GM12873 (cell line): Measurements from ENCODE around the gene RAB11FIP3.

Experiments used
- CTCF ChIP-seq: IDR thresholded peaks from 2 replicates; pipeline ENCODE4 v1.5.1; 2012; ENCODE audit warnings: low read depth, mild to moderate bottlenecking, moderate library complexity, low read length, control low read depth; ENCODE audit not compliant: insufficient read depth; ENCODE audit errors: missing control alignments

Gene RAB11FIP3

GRCh38 chr16:526181-527014 is 100.9 kb downstream of the RAB11FIP3 start:
- no peak for TF ChIP-seq CTCF

GRCh38 chr16:527015-527903 is 101.8 kb downstream of the RAB11FIP3 start, which contains the start of gene CAPN15:
TSS of gene CAPN15 (plus strand) at chr16:527712. CDS start at chr16:546839, 19,127 bp downstream.
- TF ChIP-seq CTCF = no peak

DNA sequence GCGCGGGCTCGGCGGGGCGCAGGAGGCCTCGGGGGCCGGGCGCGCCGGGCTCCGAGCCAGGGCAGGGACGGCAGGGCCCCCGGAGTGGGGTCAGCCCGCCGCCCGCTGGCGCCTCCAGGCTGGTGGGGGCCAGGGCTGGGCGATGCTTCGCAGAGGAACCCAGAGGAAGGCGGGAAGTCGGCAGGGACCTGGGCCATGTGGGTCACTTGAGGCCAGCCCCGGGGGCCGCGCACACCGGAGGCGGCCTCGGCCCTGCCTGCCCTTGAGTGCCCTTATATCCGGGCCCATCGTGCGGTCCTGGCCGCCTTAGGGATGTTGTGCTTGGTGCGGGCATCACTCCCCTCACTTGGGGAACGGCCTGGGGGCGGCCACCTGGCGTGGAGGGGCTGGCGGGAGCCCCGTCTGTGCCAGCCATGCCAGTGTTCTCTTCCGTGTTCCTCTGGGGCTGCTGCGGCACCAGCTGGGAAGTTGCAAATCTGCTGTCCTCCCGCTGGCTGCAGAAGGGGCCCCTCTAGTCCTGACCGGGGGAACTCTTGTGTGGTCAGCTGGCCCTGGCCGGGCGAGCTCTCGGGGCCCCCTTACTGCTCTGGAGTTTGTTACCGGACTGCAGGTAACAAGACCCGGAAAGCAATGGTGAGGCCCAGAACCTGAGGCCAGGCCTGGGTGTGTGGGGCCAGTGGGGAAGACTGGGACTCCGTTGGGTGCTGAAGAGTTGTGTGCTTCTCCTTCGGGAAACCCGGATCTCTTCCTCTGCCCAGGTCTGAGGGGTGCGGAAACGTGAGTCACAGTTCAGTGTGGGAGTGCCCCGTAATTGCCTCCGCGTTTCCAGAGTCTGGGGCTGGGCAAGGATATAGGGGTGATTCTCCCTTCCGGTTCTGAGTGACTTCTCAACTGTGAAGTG is 102.9 kb downstream of the RAB11FIP3 start:
- TF ChIP-seq CTCF = no peak

DNA sequence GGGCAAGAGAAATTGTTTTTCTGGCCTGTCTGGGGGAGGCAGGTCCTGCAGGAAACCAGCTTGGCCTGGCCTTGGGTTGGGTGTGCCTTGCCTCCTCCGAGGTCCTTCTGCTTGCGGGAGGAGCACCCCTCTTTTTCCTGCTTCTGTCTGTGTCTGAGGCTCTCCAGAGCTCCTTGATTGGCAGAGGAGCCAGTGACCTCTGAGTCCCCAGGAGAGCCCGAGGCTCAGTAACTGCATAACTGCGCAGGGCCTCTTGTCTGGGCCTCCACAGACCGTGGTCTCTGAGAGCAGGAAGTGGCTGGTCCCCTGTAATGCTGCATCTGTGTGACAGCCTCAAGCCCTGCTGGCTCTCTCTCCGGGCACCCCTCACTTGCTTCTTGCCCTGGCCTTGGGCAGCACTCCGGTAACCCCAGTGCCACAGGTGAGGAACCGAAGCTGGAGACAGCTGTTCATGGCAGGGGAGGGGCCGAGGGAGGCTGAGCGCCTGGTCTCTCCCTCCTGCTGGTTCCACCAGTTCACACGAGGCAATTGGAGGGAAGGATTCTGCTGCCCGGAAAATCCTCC is 103.6 kb downstream of the RAB11FIP3 start:
- no peak for TF ChIP-seq CTCF

DNA sequence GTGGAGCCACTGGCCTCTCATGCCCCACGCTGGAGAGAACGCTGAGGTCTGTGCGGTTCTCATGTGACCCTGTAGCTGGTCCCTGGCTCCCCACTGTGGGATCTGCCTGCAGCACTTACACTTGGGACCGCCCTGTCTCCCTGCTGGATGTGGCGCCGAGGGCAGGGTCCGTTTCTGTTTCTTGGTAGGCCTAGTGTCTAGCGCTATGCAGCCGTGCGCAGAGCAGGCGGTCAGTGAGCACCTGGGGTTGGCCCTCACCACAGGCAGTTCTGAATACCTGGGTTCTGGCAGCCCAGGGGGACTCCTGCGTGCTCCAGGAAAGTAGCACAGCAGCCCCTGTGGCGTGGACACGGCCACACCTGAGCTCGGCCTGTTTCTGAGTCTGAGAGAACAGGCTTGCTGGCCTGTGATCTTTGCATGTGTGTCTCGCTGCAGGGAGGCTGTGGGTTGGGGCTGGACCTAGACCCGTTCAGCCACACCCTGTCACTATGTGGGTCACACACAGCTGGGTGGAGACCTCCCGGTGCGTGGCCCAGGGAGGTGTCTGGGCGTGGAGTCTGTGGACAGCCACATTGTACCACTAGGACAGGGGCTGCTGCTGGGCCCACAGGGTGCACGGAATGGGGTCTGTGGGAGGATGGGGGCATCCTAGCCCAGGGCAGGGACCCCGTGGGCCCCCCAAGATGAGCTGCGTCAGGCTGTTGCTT is 104.8 kb downstream of the RAB11FIP3 start:
- no peak for TF ChIP-seq CTCF

GRCh38 chr16:531494-532125 is 106.2 kb downstream of the RAB11FIP3 start:
- no peak for TF ChIP-seq CTCF
